Activated naive CD4-positive, alpha-beta T cell (primary cell): ENCODE data around the gene DLGAP4.

Experiments
- DNase-seq, 4 experiments: peaks; one replicate each; lab custom pipeline; 2025; lab: John Stamatoyannopoulos, UW

DLGAP4 gene

DNA sequence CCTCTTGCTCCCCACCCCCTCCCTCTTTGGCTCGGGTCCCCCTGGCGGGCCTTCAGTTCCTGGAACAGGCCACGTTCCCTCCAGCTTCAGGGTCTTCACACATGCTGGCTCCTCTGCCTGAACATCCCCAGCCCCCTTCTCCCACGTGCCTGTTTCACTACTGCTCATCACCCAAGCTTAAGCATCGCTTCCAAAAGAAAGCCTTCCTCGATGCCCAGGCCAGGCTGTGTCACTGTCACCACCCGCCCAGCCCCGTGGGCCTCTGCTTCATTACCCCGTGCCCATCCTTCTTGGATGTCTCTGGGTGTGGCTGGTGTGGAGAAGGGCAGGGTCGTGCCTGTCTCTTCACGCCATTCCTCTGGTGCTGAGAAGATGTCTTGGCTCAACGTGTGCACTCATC lies 2.8 kb downstream of the DLGAP4 start:
- DNase-seq = no peak

- no peak for DNase-seq
These were observed 3.5 kb downstream of the DLGAP4 start for GRCh38 chr20:36309643-36310042.

GRCh38 chr20:36310215-36310981 lies 4.3 kb downstream of the DLGAP4 start:
- DNase-seq = no peak

GRCh38 chr20:36311141-36311853 lies 5.2 kb downstream of the DLGAP4 start:
- DNase-seq = no peak

DNA sequence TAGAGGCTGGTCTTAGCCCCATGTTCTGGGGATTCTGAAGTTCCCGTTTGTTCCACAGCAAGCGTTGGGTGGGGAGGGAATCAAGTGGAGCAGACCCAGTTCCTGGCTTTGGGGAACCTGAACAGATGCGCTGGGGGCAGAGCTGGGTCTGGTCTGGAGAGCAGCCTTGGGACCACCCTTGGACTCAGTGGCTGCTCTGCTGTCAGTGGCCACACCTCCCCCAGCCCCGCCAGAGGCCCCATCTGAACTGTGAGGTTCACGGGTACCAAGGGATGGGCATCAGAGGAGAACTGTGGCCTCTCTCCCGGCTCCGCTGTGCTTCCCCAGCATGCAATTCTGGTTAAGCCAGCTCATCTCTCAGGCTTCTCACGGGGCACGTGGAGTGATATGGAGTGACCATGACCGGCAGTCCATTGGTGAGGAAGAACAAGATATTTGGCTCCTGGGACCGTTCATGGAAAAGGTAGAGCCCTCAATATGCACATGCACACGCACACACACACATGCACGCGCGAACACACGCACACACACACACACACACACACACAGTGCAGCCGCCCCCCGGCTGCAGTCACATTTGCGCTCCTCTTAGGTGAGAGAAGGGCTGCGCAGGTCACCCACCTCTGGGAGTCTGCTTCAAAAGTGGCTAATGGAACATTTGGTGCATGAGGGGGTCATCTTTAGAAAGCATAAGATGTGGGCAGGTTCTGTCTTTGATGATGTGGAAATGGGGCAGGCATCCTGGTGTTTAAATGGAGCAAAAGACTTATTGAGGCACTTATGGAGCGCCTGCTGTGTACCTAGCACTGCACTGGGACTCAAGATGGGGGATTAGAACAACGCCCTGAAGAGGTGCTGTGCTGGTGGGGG lies 6.0 kb downstream of the DLGAP4 start:
- DNase-seq = no peak

DNA sequence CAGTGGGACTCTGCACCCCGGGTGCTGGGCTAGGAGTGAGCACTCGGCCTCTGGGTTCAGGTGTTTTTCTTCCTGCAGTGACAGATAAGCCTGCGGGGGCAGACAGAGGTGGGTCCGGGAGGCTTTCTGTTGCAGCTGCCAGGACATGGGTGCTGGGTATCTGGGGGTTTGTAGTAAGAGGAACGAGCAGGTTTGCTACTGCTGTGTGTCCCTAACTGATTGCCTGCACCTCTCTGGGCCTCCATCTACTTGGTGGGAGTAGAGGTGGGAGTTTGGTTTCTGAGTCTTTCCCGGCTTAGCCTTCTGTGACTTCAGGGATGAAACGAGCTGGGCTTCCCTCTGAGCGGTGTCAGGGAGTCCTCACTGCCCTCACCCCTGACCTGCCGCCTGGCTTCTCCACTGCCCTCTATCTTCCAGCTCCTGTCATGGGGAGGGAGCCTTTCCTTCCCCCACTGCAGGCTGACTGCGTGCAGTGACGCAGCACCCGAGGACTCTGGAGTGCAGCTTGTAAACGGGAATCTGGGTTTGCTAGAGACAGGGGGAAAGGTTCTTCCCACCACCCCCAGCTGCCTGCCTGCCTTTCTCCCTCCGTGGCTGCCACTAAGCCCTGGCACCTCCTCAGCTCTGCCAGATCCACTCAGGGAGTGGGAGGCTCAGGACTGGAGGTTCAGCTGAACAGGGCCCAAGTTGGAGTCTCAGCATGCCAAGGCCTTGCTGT lies 6.7 kb downstream of the DLGAP4 start:
- DNase-seq = no peak

DNA sequence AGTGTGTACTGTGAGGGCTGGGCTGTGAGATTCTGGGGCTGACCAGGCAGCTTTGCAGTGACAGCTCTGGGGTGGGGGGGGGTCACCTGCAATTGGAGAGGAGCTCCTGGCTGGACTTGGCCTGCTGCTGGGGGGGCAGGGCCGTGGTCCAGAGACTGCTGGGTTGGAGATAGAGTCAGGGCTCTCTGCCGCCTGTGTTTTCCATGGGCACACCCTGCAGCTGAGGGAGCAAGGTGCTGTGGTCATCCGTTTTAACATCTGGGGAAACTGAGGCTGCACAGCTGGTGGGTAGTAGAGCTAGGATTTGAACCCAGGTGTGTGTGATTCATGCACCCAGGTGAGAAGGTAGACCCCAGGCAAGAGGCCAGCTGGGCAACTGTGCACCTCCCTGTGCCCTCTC lies 7.3 kb downstream of the DLGAP4 start:
- DNase-seq = no peak

GRCh38 chr20:36313926-36314325 lies 7.8 kb downstream of the DLGAP4 start:
- no peak for DNase-seq

DNA sequence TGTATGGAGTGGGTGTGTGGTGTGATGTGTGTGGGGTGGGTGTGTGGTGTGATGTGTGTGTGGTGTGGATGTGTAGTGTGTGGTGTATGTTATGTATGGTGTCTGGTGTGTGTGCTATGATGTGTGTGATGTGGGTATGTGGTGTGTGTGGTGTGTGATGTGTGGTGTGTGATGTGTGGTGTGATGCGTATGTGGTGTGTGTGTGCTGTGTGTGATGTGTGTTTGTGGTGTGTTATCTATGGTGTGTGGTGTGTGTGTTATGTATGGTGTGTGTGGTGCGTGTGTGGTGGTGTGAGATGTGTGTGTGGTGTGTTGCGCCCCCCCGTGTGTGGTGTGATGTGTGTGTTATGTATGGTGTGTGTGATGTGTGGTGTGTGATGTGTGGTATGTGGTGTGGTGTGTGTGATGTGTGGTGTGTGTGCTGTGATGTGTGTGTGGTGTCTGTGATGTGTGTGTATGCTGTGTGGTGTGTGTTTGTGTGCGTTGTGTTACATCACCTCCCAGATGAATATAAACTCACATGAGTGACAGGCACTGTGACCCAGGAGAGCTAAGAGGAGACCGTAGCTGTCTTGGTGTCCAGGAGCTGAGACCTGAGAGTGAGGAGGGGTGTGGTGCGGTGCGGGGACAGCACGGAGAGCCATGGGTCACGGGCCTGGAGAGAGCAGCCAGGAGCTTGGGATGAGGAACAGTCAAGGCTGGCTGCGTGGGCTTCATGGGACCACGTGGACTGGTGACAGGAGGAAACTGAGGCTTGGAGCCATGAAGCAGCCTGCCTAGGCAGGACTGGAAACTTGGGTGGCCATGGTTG lies 8.8 kb downstream of the DLGAP4 start:
- no peak for DNase-seq

- DNase-seq = no peak
These were observed 9.6 kb downstream of the DLGAP4 start for GRCh38 chr20:36315545-36316351.

DNA sequence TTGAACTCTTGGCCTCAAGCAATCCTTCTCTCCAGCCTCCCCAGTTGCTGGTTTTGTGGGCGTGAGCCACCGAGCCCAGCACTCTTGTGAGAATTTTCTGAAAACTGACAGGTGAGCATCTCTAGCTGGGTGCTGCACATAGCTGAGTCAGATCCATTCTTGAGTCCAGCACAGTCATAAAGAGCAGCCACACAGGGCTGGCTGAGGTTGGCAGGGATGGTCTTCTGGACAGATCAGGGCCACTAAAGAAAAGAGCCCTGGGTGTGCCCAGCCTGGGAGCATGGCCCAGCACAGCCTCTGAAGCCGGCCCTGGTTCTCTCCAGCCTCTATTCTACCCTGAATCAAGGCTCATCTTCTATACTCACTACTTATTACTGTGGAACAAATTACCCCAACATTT lies 11.5 kb downstream of the DLGAP4 start:
- no peak for DNase-seq

DNA sequence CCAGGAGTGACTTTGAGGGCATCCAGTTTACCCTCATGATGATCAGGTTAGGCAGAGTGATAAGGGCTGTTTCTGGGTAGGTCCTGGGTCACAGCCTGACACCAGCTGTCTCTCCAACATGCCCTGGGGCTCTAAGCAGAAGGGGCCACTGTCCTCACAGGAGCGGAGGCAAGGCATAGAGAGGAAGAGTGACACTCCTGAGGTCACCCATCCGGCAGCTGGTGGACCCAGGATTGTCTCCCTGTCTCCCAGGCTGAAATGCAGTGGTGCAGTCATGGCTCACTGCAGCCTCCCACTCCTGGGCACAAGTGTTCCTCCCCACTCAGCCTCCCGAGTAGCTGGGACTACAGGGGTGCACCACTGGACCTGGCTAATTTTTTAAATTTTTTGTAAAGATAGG lies 12.0 kb downstream of the DLGAP4 start:
- no peak for DNase-seq

GRCh38 chr20:36319356-36320260 lies 13.5 kb downstream of the DLGAP4 start:
- no peak for DNase-seq

GRCh38 chr20:36320261-36320897 lies 14.2 kb downstream of the DLGAP4 start:
- DNase-seq = no peak

DNA sequence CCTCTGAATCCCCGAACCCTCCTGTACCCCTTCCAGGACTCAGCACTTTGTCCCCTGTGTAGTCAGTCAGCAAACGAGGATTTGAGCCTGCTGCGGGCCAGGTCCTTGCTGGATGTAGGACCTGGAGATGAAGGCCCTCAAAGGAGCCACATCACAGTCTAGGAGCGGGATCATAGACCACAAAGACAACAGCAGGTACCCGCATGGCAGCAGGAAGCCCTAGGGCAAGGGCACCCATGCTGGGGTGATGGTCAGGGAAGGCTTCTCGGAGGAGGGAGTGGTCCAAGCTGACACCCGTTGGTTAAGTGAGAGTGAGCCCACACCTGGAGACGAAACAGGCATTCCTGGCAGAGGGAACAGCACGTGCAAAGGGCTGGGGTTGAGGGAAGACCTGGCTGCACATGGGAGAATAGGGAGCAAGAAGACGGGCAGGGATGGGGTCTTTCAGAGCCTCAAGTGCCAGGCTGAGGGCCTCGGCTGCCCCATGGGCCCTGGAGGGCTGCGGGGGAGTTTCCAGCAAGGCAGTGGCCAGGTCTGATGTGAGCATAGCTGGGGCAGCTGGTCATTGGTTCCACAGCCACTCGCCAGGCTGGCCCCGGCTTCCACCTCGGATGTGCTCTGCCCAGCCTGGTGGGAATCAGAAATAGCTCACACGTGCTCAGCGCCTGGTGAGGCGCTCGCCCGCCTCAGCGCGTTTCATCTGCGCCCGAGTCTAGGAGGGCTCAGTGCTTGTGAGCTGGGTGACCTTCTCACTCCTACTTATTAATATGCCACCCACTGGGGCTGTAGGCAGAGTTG lies 15.0 kb downstream of the DLGAP4 start:
- no peak for DNase-seq

DNA sequence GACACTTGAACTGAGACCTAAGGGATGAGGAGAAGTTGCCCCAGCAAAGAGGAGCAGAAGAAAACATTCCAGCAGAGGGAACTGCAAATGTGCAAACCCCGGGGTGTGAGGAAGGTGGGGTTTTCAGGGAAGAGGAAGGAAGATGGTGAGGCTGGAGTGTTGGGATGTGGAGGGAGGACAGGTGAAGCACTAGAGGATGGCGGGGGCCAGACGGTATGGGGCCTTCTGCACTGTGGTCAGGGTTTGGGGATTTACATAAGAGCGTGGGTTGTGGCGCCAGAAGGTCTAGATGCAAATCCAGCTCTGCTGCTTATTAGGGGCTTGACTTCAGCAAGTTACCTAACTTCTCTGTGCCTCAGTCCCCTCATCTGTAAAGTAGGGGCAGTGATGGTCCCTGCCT lies 16.0 kb downstream of the DLGAP4 start:
- DNase-seq = no peak

DNA sequence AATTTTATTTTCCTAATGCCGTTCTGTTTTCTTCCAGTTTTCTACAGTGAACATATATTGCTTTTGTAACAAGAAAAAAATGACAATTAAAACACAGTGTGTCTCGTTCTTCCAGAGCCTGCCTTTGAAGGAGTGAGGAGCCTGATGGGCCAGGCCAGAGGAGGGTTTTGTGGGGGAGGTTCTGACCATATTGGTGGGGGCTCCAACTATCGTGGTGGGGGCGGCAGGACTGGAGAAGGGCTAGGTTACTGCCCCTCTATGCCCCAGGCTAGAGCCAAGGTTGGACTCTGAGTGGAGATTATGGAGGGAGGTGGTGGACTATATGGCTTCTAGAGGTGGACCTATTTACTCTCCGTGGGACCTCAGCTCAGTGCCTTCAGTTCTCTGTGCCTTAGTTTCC lies 24.0 kb downstream of the DLGAP4 start:
- no peak for DNase-seq

DNA sequence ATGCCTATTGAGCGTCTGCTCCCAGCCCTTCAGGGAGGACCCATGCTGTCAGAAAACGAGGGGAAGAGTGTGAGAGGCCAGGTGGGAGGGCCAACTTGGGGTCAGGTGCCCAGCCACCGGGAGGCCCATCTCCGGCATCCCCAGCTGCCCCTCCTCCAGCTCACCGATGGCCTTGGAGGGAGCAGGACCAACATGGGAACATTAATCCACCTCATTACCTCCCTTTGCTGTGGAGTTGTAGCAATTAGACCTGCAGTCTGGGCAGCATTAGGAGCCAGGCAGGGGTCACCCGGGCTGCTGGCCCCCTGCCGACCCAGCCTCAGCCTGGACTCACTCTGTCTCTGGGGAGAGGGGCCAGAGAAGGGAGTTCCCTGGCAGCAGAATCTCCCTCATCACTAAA lies 25.1 kb downstream of the DLGAP4 start:
- no peak for DNase-seq
